NCI-H146 treated with DMSO at 0.1 percent for 48 hours (cell line): ENCODE results near the gene NIBAN1.
"Not testable (repeated sequence)": the region's sequence is repeated elsewhere in the genome, so short reads cannot be mapped to it uniquely, and the experiment has no call there.

Experiments
- DNase-seq: peaks from one replicate; lab custom pipeline; 2025; ENCODE audit not compliant: unreplicated experiment; lab: John Stamatoyannopoulos, UW

NIBAN1 gene

DNA sequence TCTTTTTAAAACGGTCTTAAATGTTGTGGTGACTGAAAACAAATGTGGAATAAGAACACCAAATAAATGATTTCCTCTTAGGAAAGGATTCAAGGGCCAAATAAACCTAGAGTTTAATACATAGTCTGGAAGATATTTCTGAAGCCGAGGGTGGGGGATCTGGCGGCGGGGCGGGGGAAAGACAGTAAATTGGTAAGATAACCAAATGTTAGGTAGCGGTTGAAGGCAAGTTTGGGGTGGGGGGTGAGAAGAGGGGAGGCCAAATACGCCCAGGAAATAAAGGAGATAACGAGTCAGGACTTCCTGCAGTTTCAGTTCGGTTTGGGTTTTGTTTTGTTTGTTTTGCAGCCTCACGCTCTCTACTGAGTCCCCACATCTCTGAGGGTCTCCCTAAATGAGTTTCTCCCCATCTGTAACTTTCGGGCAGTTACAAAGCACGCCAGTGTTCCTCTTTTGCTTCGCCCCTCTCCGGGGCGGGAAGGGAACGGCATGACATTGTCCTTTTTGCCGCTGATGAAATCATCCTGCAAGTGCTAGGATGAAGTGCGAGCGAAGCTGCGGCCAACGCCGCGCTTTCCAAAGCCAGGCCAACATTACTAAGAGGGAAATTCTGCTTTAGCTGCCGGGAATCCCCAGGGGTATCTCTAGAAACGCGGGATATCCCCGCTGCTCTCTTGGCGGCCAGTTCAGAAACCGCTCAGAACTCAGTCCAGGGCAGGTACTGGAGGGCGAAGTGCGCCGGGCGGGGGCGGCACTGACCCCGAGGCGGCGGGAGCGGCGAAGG lies 844 bp downstream of the NIBAN1 start:
- peak; percentile 7 for DNase-seq

DNA sequence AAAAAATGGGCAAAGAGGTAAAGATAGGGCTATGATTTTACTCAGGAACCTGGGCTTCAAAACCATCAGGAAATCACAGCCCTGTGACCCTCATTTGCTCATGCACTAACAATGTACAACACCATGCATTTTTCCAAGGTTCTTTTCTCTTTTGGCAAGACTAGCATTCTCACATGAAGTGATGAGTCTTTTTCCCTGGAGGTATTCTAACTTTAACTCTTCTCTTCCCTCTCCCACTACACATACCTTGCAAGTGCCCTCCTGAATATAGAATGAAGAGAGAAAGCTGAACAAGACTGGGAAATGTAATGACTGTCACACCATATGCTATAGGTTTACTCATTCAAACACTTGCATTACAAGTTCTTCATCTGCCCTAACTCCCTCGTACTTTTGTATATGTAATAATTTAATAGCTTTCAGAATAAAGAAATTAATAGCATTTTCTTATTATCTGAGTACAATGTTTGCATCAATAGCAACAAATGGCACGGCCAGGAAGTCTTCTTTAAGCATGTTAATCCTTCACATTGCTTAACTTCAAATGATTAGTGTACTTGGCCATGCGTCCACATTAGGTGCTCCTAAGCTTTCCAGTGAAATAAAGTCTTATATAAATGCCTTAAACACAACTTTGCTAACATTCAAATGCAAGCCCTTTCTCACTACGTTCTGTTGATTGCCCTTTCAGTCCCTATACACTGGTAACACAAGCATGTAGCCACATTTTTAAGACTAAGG lies 1.8 kb downstream of the NIBAN1 start:
- no peak for DNase-seq

DNA sequence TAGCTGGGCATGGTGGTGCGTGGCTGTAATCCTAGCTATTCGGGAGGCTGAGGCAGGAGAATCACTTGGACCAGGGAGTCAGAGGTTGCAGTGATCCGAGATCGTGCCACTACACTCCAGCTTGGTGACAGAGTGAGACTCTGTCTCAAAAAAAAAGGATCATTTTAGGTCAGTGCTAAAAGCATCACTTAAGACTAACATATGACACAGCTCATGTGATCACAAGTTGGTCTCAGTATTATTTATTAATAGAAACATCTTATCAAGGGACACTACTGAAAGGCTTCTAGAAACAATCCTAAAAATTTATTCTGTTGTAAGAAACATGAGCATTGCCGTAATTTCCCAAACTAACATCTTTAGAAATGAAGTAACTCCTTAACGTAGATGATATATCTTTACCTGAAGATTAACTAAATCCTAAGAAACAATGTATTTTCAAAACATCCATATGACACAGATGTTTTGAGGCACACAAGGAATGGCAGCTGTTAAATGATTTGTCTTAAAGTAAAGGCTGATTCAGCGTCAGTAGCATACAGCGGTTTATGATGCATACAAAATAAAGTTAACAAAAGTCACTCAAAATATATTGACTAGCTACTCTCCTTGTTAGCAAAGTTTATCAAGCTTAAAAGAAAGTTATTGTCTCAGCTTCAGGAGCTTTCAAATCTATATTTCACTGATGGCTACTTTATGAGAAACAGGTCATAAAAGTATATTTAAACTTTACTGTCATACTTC lies 2.6 kb downstream of the NIBAN1 start:
- DNase-seq = no peak

DNA sequence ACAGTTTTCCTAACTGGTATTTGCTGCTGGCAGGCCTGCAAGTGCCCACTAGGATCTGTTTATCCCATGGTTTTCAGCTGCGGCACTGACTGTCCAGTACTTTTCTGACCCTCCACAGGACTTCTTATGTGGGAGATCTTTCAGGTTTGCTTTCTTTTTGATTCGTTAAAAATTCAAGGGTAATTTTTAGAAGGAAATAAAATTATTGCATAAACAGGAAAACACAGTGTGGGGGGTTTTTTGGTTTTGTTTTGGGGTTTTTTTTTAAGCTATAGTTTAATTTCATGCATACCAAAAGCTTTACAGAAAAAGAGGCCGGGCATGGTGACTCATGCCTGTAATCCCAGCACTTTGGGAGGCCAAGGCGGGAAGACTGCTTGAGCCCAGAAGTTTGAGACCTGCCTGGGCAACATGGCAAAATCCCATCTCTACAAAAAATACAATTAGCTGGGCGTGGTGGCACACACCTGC lies 3.6 kb downstream of the NIBAN1 start:
- no peak for DNase-seq

DNA sequence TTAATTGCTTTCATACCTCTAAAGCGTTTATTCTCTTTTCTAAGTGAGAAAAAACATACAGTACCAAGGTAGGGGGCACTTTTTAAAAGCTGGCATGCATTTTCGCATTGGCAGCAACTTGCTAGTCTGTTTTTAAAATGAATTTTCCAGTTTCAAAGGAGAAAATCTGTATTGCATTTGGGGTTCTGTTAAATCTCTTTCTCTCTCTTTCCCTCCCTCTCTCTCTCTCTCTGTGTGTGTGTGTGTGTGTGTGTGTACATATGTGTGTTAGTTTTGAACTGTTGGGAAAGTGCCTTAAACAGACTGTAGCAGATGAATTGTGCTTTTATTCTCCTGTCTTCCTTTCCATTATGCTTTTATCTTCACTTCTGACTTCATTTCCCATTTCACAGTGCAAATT lies 7.3 kb downstream of the NIBAN1 start:
- no peak for DNase-seq

DNA sequence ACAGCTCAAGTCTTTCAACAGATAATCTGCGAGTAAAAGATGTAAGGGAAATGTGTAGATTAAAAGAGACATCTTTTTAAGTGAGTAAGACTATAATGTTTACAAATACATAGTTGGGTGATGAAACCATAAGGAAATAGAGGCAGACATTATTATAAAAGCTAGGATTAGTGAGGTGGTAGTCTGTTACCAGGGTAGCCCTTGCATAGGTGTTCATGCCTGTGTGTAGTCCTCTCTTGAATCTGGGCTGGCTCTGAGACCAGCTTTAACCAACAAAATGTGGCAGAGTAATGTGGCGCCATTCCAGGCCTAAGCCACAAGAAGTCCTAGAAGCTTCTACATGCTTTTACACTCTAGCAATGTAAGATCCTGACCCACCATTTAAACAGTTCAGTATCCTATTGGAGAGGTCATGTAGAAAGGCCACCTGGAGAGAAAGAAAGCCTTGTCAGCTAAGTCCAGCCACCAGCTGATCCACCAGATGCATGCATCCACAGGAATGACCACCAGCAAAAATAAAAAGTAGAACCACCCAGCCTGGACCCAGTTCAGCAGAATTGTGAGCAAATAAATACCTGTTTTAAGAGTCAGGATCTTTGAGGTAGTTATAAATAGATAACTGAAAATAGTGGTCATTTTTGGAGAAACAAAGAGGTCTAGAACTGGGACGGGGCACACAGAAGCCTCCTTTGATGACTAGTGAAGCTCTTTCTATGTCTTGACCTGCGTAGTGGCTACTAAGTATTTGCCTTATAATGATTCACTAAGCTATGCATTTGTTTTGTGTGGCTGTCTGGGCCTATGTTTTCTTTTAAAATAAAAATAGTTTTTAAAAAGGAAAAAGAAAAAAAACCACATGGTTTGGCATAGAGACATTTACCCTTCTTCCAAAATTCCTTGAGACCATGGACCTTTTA lies 8.1 kb downstream of the NIBAN1 start:
- DNase-seq = no peak

DNA sequence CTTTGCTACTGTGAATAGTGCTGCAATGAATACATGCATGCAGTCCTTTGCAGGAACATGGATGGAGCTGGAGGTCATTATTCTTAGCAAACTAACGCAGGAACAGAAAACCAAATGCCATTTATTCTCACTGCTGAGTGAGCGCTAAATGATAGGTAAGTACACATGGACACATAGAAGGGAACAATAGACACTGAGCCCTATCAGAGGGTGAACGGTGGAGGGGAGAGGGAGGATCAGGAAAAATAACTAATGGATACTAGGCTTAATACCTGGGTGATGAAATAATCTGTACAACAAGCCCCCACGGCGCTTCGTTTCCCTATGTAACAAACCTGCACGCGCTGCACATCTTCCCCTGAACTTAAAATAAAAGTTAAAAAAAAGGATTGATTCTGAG lies 8.9 kb downstream of the NIBAN1 start:
- DNase-seq = no peak

DNA sequence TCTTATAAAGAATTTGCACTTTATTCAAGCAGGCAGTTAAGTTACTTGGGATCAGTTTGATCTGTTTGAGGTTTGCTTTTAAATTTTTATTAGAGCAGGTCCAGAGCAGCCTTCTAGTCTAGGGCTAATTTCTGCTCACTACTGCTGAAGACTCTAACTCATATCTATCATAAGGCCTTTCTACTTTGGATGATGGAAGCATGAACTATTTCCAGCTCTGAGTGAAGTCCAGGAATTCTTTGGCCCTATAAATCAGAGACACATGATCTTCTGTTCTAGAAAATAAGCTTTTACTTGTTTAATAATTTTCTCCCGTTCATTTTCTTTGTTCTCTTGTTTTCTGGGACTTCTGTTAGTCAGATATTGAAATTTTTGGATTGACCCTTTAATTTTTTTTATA lies 14.7 kb downstream of the NIBAN1 start:
- DNase-seq = no peak

DNA sequence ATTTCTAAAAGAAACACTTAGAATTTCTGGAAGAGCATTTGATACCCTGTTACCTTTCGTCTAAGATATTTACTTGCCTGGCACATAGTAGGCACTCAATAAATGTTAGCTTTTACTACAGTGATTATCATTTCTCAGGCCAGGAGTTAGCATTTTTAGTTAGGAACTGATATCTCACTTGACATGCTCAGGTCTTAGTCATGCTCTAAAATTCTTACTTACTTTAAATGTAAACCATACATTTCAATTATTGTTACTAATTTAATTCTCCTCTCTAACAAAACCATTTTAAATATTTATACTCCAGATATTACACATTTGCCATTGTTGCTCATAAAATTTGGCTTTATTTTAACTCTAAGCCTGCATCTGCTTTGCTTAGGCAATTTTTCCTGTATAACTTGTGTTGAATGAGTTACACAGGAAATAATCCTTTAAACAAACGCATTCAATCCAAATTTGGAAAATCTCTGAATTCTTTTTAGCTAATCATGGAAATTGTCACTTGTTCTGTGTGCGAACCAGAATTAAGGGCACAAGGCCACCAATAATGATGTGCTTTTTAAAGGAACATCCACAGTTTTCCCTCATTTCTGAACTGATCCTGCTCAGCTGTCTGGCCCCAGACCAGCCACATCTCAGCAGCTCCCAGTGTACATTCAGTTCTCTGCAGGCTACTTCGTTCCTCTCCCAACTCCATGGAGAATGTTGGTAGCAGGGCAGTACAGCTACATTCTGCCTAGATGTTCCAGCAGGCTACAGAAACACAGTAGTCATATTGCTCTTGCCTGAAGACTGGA lies 15.6 kb downstream of the NIBAN1 start:
- no peak for DNase-seq

DNA sequence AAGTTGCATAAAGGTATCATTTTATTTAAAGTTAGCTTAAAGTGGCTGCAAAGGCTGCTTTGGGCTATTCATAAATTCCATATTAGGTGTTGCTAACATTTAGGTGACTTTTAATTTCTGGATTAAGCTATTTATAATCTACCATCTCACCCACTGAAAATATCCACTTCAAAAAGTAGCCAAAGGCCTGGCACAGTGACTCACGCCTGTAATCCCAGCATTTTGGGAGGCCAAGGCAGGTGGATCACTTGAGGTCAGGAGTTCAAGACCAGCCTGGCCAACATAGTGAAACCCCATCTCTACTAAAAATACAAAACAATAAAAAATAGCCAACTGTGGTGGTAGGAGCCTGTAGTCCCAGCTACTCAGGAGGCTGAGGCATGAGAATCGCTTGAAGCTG lies 16.4 kb downstream of the NIBAN1 start:
- DNase-seq = not testable (repeated sequence)

DNA sequence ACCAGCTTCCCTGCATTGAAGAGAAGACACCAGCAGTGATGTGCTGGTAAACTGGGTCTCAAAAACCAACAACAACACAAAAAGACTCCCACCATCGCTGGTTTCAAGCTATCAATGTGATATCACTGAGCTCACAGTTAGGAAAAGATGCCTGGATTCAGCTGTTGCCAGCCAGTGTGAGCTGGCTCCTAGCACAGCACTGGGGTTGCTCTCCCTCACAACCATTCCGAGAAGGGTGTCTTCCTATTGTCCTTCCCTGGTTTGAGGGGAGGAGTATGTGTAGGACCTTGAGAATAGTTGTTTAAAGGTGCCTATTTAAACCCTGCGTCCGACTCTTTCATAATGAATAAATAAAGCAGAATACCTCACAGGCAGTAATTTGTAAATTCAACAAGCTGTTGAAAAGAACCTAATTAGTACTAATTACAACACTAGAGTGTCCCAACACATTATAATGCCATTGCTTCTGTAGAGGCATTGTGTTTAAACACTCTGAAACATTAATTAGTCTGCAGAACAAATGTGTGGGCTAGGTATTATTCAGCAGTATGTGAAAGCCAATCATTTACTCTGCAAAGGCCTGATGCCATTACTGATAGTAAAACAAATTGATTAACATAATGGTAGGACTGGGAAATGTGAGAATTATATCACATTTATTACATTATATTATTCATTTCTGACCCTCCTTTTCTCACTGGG lies 17.2 kb downstream of the NIBAN1 start:
- peak; percentile 13 for DNase-seq

DNA sequence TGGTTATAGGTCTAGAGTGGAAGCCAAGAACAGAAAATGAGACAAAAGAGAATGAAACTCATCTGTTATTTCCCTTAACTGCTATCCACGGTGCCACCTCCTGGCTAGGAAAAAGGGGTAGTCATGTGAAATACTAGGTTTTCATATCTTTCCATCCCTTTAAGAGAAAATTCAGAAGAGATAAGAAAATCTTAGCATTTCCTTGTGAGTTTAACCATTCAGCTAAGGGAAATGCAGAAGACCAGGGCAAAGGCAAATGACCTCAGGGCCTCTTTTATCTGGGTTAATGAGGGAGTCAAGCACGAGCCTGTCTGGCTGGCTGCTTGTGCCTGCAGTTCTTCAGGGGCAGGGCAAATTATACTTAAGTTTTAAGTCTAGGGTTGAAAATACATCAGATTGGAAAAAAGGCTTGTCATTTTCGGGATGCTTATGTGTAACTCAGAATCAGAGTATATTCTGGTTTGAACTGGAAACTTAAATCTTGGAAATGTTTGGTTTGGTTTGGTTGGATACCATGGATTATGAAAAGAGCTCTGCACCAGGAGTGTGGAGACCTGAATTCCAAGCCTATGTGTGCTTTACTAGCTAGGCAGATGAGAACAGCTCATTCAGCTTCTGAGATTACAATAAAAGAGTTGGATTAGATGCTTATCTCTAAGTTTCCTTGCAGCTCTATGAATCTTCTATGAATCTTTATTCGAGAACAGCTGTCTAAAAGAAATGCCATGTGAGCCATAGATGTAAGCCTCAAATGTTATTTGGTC lies 19.9 kb downstream of the NIBAN1 start:
- no peak for DNase-seq

DNA sequence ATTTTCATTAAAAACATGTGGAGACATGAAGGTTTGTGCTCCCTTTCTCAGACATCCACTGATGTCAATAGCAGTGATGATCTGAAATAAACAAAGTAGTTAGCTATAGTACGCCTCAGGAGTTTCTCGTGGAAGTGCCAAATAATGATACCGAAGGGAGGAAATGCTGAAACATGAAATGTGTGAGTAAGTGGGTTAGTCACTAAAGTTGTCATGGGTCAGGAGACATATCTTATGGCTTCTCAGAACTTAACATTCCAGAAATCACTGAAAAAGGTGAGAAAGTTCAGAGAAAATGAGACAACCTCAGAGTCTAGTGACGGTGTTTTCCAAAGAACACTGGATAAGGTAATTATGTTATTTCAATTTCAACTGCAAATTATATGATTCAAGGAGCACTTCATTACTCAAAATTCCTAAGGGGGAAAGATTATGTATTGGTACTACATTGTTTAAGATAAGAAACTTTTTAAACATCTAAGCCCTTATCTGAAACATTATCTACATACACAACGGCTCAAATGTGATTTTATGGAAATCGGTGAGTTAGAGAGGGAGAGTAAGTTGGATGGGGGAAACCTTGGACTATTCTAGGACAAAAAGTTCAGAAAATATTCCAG lies 20.6 kb downstream of the NIBAN1 start:
- no peak for DNase-seq

DNA sequence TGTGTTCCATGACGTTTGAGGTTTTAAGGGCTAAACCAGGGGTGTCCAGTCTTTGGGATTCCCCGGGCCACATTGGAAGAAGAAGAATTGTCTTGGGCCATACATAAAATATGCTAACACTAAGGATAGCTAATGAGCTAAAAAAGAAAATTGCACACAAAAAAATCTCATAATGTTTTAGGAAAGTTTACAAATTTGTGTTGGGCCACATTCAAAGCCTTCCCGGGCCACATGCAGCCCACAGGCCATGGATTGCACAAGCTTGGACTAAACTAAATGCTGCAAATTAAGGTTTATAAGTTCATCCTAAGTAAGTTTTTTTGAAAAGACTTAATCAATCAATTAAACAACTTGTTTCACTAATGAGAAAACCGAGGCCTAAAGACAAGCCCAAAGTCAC lies 21.9 kb downstream of the NIBAN1 start:
- no peak for DNase-seq

DNA sequence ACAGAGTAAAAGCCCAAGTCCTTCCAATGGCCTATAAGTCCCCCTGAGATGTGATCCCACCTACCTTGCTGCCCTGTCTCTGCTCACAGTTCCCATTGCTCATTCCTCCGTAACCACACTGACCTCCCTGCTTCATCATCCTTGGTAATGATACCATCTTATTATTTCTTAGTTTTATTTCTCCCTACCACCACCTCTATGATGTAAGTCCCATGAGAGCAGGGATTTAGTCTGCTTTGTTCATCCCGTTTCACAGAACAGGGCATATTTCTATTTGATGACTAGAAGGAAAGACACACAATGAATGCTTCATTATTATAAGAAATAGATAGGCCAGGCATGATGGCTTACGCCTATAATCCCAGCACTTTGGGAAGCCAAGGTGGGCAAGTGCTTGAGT lies 22.5 kb downstream of the NIBAN1 start:
- no peak for DNase-seq

DNA sequence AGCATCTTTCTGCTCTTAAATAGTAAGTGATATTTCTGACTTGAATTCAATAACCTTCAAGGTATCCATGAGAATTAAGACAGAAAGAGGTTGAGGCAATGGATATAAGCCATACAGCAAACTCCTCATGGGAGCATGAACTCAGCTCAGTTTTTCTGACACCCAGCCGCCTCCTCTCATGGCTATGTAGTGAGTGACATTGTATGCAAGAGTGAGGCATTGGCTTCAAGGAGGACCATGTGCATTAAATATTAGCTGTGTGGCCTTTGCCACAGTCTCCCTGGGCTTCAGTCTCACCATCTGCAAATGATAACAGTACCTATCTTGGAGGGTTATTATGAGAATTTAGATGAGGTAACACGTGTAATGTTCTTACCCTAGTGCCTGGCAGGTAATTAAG lies 23.4 kb downstream of the NIBAN1 start:
- no peak for DNase-seq

DNA sequence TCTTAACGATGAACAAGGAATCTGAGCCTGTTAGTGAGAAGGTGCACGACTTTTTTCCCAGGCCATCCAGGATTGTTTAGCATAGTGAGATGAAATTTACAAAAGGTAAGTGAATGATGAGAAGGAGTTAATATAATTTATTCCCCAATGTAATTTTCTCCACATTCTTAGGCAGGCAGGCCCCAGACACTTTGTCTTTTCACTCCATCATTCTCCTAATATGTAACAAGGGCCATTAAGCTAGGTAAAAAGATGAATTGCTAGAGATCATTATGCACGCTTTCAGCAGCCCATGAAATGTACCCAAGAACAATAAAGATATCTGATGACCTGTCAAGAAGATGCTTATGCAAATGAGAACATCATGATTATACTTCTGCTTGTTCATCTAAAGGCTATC lies 24.1 kb downstream of the NIBAN1 start:
- no peak for DNase-seq
